ENCODE results near the gene IGFBP7.

- TF ChIP-seq CTCF (conservative IDR thresholded peaks at IDR 0.05; ENCODE audit: low read length) (no peak), EZH2phosphoT487 (IDR thresholded peaks at IDR 0.05; ENCODE audit: borderline replicate concordance, low read depth, low read length) (no peak)
These were observed 61.4 kb downstream of the IGFBP7 start for GRCh38 chr4:57048590-57049304.
